ENCODE measurements around the gene PTP4A2. TPM values are rescaled to one million over a fixed set of nuclear protein-coding genes. Genes with fewer than 3 reads are reported as not detected.

PTP4A2 gene
- total and polyA plus RNA-seq, 2 experiments from 2014 or later = 300 to 354 TPM

GRCh38 chr1:31931593-31932225, 6.5 kb downstream of the PTP4A2 start:
- Histone ChIP-seq H3K27ac (peak overlapping the region; percentile 99), H3K9me3 (ENCODE audit: low read depth) (no peaks in the 10 kb centered on the region), H3K4me3 (no peak overlapping the region), H4K20me1 (ENCODE audit: insufficient read depth, poor library complexity, severe bottlenecking) (peaks cover 99% of the 10 kb centered on the region), H3K36me3 (replicated peaks; ENCODE audit: insufficient read depth, low read depth) (no peaks in the 10 kb centered on the region), H3K27me3 (no peaks in the 10 kb centered on the region), H3K4me2 (peak overlapping the region; percentile 58), H3K4me1 (ENCODE audit: insufficient read depth) (peaks cover 68% of the 10 kb centered on the region), H2AFZ (no peak overlapping the region), H3K9me2 (replicated peaks; ENCODE audit: insufficient read depth) (no peaks in the 10 kb centered on the region), H3K79me2 (peaks cover 100% of the 10 kb centered on the region)
- DNase-seq (ENCODE audit: low spot score) = peak; percentile 21
- WGBS (ENCODE audit: low lambda C conversion rate, missing lambda C conversion rate) = 40% methylated on average over 2 of the region's 2 CpGs
- no peak for TF ChIP-seq EZH2 (IDR thresholded peaks at IDR 0.05; ENCODE audit: borderline replicate concordance)
- TF ChIP-seq EZH2phosphoT487 (IDR thresholded peaks at IDR 0.05; ENCODE audit: low read depth, severe bottlenecking, unreplicated experiment) = no peak
- TF ChIP-seq CTCF (IDR thresholded peaks at IDR 0.05; ENCODE audit: poor library complexity) = no peak

DNA sequence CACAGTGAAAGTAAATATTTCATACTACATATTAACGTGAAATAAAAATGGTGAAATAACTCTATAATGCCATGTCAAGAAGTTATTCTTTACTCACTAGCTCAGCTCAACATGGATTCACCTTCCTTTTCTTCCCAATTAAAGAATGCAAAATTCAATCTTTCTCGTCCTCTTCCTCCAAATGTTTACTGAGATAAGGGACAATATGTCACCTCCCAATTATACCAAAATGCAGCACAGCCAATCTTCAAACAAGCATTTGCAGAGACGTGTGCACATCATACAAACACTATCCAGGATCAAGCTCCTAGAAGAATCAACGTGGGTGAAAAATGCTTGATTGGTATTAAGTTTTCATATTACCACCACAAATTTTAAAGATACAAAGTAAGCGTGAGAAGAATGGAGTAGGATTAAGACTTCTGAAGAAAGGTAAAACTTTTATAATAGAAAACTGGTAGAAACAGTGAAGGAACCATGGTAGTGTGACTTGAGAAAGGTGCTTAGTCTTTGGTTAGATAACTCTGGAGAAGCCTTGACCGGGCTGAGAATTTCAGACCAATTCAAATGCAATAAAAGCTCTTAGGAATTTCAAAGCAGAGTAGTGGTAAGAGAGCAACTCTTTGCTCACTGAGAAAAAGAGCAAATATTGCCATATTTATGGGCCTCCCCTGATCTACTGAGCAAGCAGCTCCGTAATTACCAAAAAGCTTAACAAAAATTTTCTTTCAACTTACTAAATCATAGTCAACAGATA, 7.2 kb downstream of the PTP4A2 start:
- DNase-seq (ENCODE audit: low spot score) = no peak
- Histone ChIP-seq H3K36me3 (replicated peaks; ENCODE audit: insufficient read depth, low read depth) (no peaks in the 10 kb centered on the region), H4K20me1 (ENCODE audit: insufficient read depth, poor library complexity, severe bottlenecking) (peaks cover 100% of the 10 kb centered on the region), H3K4me2 (peak overlapping the region; percentile 58), H3K27me3 (no peaks in the 10 kb centered on the region), H3K9me2 (replicated peaks; ENCODE audit: insufficient read depth) (no peaks in the 10 kb centered on the region), H3K27ac (peak overlapping the region; percentile 99), H3K79me2 (peaks cover 100% of the 10 kb centered on the region), H3K4me1 (ENCODE audit: insufficient read depth) (peaks cover 69% of the 10 kb centered on the region), H3K9me3 (ENCODE audit: low read depth) (no peaks in the 10 kb centered on the region), H3K4me3 (no peak overlapping the region), H2AFZ (no peak overlapping the region)
- 56% methylated on average over 7 of the region's 7 CpGs for WGBS (ENCODE audit: low lambda C conversion rate, missing lambda C conversion rate)
- no peak for TF ChIP-seq EZH2phosphoT487 (IDR thresholded peaks at IDR 0.05; ENCODE audit: low read depth, severe bottlenecking, unreplicated experiment)
- TF ChIP-seq CTCF (IDR thresholded peaks at IDR 0.05; ENCODE audit: poor library complexity) = no peak
- TF ChIP-seq EZH2 (IDR thresholded peaks at IDR 0.05; ENCODE audit: borderline replicate concordance) = no peak

DNA sequence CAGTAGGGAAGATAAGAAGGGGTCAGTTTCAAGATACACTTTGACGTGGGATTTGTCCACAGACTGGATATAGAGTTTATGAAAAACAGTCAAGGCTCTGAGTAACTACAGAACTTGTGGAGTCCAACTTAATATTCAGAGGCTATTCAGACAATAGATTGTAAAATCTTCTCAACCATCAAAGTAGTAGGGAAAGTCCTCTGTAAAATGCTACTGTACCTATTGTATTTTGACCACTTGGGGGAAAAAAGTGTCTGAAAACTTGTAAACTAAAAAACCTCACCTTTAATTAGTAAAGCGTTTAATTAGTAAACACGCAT, 10.5 kb downstream of the PTP4A2 start:
- H4K20me1 ChIP-seq (ENCODE audit: insufficient read depth, poor library complexity, severe bottlenecking) = peaks cover 97% of the 10 kb centered on the region
- no peak overlapping the region for H3K4me3 ChIP-seq

More for the DNA sequence above, 10.5 kb downstream of the PTP4A2 start:
- H3K27me3 ChIP-seq = no peaks in the 10 kb centered on the region
- TF ChIP-seq CTCF (IDR thresholded peaks at IDR 0.05; ENCODE audit: poor library complexity) = no peak
- TF ChIP-seq EZH2 (IDR thresholded peaks at IDR 0.05; ENCODE audit: borderline replicate concordance) = no peak
- no peak for TF ChIP-seq EZH2phosphoT487 (IDR thresholded peaks at IDR 0.05; ENCODE audit: low read depth, severe bottlenecking, unreplicated experiment)
- no peak overlapping the region for H3K27ac ChIP-seq
- no peaks in the 10 kb centered on the region for H3K36me3 ChIP-seq (replicated peaks; ENCODE audit: insufficient read depth, low read depth)
- H3K9me2 ChIP-seq (replicated peaks; ENCODE audit: insufficient read depth) = no peaks in the 10 kb centered on the region
- no peak overlapping the region for H2AFZ ChIP-seq
- H3K79me2 ChIP-seq = peaks cover 98% of the 10 kb centered on the region
- H3K4me2 ChIP-seq = peak overlapping the region; percentile 14
- H3K9me3 ChIP-seq (ENCODE audit: low read depth) = no peaks in the 10 kb centered on the region
- peaks cover 66% of the 10 kb centered on the region for H3K4me1 ChIP-seq (ENCODE audit: insufficient read depth)
- DNase-seq (ENCODE audit: low spot score) = no peak
- WGBS (ENCODE audit: low lambda C conversion rate, missing lambda C conversion rate) = 72% methylated on average over 3 of the region's 3 CpGs
